Myocyte (in vitro differentiated cells): ENCODE results near the gene LCN6. TPM values are rescaled to one million over a fixed set of nuclear protein-coding genes. Genes with fewer than 3 reads are reported as not detected.
"Not testable (repeated sequence)": the region's sequence is repeated elsewhere in the genome, so short reads cannot be mapped to it uniquely, and the experiment has no call there.

Experiments used
- DNase-seq: peaks from one replicate; pipeline ENCODE4 v3.0.0-alpha.2; 2012; ENCODE audit warnings: low read depth
- total RNA-seq: library from RNA; depleted of rRNA; stranded (reverse); fragments of >200 nt; gene quantifications from 2 replicates; pipeline ENCODE4 v1.2.3, GENCODE V29; 2014

The LCN6 gene
- total RNA-seq, 1 donor from 2014 or later: not detected

DNA sequence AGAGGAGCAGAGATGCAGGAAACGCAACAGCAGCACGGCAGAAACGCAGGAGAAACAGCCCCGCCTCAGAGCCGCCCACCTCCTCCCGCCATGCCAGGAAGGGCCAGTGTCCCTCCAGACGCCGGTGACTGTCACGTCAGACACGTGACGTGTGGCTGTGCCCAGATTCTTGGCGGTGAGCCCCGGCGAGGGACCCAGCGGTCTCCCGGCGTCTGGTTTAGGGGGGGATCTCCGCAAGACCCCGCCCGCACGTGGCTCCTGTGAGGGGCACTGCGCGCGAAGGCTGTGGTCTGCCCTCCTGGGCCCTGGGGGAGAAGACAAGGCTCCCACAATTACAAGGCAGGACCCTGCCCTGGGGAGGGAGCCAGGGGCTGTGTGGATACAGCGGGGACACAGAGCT is 12.1 kb upstream of the LCN6 start:
- DNase-seq: no peak

DNA sequence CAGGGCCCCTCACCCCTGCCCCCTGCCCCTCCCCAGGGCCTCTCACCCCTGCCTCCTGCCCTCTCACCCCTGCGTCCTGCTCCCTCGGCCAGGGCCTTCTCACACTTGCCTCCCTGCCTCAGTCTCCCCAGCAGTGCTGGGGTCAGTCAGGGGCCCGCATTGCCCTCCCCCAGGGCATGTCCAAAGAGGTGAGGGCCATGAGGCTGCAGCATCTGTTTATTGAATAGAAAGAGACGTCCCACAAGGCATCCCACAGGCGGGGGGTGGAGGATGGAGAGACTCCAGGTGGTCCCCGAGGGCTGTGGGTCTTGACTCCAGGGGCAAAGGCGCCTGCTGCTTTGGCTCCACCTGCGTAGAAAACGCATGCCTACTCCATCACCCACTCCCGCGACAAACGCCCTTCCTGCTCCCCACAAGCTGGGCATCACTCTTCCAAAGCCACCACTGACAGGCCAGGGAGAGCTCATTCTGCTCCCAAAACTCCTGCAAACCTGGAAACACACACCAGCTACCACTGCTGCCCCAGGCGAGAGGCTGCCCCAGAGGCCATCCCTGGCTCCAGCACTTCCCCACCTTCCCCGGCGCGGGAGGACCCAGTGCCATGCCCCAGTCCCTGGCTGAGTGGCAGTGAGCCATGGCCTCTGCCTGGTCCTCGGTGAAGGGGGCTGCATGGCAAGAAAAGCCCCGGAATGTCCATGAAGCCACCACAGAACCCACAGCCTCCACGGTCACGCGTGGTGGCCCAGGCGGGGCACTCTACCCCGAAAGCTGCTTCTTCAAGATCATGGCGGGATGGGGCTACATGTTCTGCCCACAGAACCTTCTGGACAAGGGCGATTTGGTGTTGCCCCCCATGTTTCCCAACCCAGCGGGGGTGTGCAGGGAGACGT is 11.4 kb upstream of the LCN6 start:
- no peak for DNase-seq

DNA sequence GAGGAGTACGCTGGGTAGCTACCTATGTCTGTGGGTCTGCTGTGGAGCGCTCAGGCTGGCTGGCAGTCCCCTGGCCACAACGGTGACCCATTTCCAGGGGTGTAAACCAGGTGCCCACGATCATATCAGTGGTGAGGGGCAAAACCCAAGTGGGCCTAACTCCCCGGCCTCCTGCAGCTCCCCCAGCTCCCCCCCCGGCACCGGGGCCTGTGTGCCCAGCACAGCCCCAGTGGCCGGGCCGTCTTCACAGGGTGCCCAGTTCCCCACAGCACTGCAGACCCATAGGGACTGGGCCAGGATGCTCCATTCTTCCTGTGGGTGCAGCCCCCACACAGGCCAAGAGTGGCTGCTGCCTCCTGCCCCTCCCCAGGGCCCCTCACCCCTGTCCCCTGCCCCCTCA is 10.7 kb upstream of the LCN6 start:
- no peak for DNase-seq

DNA sequence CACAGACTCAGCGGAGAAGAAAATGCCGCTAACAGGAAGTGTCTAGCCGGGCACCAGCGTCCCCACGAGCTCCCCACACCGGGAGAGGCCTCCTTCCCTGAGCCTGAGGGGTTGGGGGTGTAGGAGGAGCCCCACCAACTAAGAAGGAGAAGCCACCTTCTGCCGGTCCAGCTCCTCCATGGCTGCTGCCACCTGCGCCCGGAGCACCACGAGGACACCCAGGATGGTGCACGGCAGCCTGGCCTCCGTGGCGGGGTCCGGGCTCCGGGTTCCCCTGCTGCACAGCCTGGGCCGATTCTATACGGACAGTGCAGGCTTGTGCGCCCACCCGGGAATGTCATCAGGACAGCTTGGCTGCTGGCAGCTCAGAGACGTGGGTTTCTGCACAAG is 9.4 kb upstream of the LCN6 start:
- no peak for DNase-seq

DNA sequence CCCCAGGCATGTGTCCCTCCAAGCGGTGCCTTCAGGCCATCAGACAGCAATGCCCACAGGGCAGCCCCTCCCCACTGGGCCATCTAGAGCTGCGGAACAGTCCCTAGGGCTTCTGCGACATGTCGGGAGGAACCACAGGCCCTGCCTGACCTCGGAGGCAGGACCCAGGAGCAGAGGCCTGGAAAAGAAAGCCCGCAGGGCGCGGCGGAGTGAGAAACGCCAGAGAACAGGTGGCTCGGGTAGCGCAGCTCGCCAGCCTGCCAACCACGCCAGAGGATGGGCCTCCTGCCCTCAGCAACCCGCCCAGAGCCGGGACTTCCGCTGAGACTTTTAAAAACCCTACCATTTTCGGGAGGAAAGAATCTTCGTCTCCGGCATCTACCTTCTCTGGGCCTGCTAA is 9.0 kb upstream of the LCN6 start:
- peak; percentile 91 for DNase-seq

DNA sequence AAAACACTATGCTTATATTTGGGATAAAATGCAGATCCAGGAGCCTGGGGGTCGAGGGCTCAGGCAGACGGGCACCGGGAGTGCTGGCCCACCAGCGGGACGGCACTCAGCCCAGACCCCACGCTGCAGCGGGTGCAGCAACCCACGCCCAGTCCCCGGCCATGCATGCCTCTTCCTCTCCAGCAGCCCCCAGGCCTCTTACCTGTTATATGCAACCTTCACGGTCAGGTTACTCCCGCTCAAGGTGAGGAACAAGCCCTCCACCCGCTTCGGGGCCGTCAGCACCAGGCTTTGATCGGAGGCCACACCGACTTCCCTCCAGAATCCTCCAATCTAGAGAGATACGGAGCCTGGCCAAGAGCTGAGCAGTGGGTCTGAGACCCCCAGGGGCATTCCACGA is 8.5 kb upstream of the LCN6 start:
- DNase-seq: no peak

DNA sequence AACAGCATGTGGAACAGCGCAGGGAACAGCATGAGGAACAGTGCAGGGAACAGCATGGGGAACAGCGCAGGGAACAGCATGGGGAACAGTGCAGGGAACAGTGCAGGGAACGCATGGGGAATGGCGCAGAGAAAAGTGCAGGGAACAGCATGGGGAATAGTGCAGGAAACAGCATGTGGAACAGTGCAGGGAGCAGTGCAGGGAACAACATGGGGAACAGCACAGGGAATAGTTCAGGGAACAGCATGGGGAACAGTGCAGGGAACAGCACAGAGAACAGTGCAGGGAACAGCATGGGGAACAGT is 7.8 kb upstream of the LCN6 start:
- DNase-seq: no peak

DNA sequence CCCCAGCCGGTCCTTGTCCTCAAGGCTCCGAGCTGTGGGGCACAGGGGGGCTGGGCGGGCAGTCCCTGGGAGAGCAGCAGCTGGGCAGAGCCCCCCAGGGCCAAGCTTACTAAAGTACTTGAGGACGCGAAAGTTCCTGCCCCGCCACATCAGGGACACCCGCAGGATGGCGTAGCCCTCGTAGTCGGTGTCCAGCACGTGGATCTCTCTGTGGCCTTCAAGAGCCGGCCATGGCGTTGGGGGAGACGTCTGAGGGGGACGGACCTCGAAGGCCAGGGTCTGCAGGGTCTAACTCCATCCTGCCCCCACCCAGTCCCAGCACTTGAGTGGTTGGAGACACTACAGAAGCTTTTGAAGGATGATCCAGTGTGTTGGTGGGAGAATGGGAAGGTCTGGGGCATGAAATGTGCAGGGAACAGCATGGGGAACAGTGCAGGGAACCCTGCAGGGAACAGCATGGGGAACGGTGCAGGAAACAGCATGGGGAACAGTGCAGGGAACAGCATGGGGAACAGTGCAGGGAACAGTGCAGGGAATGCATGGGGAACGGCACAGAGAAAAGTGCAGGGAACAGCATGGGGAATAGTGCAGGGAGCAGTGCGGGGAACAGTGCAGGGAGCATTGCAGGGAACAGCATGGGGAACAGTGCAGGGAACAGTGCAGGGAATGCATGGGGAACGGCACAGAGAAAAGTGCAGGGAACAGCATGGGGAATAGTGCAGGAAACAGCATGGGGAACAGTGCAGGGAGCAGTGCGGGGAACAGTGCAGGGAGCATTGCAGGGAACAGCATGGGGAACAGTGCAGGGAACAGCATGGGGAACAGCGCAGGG is 7.2 kb upstream of the LCN6 start:
- not testable (repeated sequence) for DNase-seq

DNA sequence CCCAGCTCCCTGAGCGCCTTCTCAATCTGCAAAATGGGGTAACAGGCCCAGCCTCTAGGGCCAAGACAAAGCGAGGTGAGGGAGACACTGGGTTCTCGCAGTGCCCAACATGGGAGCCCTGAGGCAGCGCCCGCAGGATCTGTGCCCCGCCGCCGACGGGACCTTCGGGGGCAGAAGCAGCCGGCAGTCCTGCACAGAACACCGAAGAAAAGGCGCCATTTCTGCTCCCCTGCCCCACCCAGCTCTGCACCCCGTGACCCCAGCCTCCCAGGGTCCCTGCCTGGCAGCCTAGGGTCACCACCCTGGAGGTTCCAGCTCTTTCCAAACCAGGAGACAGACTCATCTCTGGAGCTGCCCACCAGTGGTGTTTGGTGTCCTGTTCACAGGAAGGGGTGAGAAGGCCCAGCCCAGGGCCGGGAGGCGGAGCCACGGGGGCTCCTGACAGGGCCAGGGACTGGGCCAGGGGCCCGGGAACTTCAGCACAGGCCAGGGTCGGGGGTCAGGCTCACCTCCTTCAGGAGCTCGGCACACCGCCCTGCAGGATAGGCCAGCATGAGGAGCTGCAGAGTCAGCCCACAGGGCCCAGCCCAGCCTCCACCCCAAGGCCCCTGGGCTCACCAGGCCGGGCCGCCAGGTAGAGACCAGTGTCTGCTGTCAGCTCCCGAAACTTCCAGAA is 6.4 kb upstream of the LCN6 start:
- DNase-seq: no peak

DNA sequence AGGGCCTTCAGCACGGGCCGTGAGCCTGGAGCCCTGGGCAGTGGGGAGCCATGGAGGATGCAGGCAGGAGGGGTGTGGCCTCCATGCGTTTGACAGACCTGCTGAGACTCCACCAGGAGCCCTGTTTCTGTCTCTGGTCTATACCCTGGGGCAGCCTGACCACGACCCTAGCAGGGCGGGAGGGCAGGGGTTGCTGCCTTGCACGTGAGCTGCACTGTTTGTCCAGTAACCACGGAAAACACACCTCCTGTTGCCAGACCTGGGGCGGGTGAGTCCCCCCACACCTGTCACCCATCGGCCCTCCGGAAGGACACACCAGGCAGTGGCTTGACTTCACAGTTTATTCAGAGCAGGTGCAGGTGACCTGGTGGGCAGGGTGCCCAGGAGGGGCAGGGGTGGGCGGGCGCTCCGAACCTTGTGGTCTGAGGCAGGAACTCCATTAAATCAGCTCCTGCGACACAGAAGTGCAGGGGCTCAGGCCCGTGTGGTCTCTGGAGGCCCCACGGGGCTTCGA is 5.8 kb upstream of the LCN6 start:
- DNase-seq: no peak

DNA sequence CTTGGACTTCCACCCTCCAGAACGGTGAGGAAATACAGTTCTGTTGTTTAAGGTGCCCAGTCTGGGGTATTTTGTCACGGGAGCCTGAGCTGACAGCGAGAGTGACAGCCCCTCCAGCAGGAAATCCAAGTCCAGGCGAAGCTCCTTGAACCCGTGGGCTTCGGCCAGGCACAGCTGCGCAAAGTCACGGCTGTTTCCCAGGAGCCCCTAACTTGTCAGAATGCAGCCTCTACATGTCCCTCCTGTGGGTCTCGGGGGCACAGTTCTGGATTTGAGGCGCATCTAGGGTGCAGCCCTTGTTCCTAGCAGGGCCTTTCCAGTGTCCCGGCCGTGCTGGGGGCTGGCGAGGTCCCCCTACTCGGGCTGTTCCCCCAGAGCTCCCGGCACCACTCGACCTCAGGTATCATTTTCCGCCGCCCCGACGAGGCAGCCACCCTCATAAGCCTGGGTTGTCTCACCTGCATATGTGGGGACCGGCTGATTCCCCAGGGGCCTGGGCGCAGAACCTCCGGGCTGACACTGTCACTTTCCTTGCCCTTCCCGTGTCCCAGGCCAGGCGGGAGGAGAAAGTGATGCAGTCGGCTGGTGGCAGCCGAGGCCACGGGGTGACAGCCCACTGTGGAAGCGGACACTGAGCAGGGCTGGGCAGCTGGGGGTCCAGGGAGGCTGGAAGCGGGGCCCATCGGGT is 5.2 kb upstream of the LCN6 start:
- DNase-seq: no peak

DNA sequence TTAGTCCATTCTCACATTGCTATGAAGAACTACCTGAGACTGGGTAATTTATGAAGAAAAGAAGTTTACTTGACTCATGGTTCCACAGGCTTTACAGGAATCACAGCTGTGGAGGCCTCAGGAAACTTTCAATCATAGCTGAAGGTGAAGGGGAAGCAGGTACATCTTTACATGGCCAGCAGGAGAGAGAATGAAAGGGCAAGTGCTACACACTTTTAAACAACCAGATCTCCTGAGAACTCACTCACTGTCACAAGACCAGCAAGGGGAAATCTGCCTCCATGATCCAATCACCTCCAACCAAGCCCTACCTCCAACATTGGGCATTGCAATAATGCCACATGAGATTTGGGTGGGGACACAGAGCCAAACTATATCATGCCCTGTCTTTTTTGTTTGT is 3.5 kb upstream of the LCN6 start:
- DNase-seq: no peak

DNA sequence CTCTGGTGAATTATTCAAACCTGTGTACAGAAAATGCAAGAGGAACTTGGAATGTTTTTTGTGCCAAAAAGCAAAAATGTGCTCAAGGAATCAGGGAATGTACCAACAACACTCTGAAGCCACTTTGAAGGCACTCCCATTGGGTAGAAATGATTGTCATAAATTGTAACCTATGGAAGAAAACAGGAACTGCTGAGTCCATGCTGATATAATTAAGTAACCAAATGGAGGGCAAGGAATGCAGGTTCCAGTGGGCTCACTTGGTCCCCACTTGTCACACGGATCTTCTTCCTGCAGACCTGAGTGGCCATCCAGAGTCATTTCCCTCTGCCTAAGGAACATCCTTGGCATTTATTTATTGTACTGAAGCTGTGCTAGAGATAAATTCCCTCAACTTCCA is 2.9 kb upstream of the LCN6 start:
- DNase-seq: no peak

DNA sequence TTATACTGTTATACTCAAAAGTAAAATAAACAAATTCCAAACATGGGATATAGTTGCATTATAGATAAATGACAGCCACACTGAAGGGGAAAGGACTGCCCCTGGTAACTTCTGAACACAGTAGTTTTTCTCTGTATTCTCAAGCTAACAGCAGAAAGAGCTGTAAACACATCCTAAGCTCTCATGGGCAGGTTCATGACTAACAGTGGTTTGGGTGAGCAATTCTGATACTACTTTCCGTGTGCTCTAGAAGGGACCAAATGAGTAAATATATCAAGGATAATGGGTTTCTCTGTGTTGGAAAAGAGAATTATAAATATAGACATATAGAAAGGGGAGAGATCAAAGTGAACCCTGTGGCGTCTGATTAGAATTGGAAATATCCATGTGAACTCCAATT is 2.2 kb upstream of the LCN6 start:
- no peak for DNase-seq

DNA sequence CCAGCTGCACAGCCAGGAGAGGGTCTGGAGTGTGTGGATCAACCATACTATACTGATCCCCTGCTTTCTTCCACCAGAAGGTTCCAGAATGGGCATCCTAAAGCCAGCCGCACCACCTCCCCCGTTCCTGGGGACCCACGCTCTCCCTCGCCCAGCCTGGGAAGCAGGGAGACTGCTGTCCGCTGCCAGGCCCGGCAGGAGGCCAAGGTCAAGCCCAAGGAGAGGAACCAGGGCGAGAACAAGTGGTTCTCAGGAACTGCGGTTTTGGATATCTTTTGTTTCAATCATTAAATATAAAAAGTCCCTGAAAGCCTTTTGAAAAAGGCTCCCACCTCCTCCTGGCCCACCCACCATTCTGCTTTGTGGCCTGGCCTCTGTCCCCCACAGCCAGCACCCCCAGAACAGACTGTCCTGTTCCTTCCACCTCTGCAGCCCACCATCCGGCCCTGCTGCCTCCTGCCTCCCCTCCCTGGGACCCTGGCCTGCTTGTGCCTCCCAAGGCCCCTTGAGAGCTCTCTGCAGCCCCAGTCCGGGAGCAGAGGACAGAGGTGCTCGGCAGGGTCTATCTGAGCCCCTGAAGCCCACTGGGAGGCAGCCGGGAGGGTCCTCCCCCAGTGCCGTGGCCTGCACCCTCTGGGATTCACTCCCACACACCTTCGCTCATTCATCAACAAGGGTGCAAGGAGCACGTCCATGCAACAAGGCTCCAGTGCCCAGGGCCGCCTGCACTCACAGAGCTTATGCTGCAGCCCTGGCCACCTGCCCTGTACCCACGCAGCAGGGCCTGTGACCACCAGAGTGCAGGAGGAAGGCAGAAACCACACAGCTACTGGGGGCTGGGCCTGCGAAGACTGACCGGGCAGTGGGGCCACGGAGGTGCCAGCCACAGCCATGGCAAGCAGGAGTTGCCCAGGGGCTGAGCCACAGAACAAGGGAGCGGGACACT is 614 bp upstream of the LCN6 start:
- no peak for DNase-seq

DNA sequence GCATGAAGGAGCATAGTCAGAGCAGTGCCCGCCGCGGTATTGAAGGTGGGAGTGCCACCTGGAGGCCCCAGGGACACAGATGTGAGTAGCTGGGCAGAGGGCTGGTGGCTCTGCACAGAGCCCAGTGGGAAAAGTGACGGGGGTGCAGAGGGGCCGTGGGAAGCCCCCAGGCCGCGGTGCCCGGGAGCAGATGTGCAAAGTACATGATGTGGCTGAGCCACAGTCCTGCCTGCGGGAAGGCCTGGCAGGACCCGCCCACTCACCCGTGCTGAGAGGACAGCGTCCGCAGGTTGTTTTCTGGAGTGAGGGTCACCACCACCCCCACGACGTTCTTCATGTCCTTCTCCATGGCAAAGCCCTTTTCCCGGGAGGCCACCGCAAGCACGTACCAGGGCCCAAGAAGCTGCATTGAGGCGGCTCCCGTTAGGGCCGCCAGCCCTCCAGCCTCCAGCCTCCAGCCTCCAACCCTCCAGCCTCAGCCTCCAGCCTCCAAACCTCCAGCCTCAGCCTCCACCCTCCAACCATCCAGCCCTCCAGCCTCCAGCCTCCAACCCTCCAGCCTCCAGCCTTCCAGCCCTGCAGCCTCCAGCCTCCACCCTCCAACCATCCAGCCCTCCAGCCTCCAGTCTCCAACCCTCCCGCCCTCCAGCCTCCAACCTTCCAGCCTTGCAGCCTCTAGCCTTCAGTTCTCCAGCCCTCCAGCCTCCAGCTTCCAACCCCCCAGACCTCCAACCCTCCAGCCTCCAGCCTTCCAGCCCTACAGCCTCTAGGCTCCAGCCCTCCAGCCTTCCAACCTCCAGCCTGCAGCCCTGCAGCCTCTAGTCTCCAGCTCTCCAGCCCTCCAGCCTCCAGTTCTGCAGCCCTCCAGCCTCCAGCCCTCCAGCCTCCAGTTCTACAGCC is 914 bp downstream of the LCN6 start:
- no peak for DNase-seq

DNA sequence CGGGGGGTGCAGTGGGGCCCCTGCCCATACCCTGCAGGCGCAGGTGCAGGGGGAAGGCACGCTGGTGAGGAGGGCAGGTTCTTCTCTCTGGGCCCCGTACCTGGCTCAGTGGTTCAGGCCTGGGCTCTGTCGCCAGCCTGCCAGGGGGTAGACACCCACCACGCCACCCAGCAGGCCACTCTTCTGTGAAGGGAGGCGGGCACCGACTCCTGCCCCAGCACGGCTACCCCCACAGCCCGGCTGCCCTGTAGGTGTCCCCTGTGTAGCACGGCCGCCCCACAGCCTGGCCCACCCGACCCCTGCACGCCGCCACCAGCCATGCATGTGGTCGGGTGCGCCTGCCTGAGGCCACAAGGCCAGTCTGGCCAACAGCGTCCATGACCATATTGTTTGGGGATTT is 1.7 kb downstream of the LCN6 start:
- DNase-seq: no peak

DNA sequence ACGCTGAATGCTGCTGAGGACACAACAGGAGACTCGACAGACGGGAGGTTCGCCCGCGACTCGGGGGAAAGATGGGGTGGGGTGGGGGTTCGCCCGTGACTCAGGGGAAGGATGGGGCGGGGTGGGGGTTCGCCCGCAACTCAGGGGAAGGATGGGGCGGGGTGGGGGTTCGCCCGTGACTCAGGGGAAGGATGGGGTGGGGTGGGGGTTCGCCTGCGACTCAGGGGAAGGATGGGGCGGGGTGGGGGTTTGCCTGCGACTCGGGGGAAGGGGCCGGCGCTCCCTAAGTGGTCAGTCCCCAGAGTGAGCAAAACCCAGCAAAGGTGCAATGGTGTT is 2.2 kb downstream of the LCN6 start:
- DNase-seq: no peak

DNA sequence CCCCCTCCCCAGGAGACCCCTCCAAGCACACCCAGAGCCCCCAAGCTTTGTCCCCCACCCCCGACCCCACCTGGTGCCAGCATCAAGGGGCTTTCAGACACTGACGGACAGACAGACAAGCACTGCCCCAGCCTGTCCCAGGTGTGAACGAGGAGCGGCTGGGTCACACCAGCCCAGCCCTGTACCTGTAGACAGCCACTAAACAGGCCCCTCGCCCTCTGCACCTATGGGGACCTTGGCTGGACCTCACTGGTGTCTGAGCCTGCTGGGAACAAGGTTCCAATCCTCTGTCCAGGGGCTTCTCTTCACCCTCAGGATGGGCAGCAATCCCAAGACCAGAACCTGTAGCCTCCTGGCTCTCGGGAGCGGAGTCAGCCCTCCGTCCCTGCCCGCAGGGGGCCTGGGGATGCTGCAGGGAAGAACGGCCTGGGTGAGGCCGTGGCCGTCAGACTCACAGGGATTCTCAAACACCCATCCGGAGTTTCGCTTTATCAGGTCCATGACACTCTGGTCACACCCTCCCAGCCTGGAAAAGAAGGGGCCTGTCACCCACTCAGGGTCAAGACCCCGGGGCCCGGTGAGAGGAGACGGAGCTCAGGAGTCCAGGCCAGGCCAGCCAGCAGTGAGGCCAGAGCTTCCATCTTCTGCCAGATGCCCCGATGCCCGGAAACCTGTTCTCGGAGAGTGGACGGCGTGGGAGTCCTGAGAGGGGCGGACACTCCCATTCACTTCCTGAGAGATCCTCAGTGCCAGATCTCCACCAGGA is 2.8 kb downstream of the LCN6 start:
- DNase-seq: no peak
